Right renal pelvis (tissue), 4 donors: ENCODE measurements around the gene PPP2R2C. TPM values are rescaled to one million over a fixed set of nuclear protein-coding genes. Genes with fewer than 3 reads are reported as not detected.

ENCODE experiments used
- DNase-seq, 4 donors: peaks; one replicate each; pipeline ENCODE4 v3.0.0-alpha.2; 2013; ENCODE audit warnings: low read depth in 4 of 4, low spot score in 3 of 4, missing footprints in 1 of 4
- polyA plus RNA-seq, 4 donors: library from polyadenylated mRNA; unstranded; fragments of 120-200 nt; gene quantifications; one replicate each; pipeline ENCODE4 v1.2.1, GENCODE V29; 2013; ENCODE audit not compliant: insufficient read length in 4 of 4

PPP2R2C gene
- polyA plus RNA-seq, 4 donors: 0.30 to 0.71 (median 0.37) TPM

DNA sequence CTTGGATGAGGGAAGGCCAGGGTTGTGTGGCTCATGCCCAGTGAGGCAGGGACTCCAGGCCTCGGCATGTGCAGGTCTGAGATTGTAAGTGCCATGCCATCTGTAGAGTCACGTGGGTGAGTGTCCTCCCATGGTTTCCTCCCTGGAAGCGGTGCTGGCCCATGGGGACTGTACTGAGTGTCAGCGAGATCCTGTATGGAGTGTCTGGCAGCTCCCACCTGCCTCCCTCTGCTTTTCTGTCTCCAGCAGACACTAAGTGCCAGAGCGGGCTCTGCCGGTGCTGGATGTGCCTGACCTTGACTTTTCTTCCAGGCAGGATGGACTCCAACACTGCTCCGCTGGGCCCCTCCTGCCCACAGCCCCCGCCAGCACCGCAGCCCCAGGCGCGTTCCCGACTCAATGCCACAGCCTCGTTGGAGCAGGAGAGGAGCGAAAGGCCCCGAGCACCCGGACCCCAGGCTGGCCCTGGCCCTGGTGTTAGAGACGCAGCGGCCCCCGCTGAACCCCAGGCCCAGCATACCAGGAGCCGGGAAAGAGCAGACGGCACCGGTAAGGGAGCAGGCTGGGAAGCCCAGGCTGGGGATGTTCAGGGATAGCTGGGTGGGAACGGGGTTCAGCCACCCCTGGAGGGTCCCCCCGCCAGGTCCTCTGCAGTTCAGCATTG, 195.1 kb downstream of the PPP2R2C start:
- no peak for DNase-seq

DNA sequence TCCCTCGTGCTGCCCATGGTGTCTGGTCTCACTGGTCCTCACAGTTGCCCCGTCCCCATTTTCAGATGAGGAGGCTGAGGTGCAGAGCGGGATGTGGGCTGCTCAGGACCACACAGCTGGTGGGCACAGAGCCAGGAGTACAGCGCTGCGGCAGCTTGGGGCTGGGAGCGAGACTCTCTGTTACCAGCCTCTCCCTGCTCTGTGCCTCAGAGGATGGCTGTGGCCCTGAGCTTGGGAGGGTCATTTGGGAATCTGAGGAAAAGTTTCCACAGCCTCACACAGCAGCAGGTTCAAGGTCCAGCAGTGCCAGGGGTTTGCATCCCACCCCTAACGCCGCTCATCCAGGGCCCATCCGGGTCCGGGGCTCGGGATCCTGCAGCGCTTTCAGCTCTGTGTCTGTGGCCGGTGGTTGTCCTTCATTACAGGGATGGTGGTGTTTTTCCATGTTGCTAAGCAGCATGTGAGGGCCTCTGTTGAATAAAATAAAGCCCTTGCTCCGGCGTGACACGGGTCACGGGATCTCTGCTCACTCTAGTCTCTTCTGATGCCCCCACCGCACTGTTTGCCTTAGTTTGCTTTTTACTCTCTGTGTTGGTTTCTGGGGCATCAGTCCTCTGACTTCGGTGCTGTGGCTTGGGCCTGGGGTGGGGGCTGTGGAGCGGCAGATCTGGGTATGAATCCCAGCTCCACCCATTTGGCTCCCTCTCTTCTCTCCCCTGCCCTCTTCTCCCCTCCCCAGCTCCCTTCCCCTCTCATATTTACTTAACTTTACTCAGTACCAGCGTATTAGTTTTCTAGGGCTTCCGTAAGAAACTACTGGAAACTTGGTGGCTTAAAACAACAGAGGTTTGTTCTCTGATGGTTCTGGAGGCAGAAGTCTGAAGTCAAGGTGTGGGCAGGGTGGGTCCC, 196.3 kb downstream of the PPP2R2C start:
- DNase-seq: no peak

DNA sequence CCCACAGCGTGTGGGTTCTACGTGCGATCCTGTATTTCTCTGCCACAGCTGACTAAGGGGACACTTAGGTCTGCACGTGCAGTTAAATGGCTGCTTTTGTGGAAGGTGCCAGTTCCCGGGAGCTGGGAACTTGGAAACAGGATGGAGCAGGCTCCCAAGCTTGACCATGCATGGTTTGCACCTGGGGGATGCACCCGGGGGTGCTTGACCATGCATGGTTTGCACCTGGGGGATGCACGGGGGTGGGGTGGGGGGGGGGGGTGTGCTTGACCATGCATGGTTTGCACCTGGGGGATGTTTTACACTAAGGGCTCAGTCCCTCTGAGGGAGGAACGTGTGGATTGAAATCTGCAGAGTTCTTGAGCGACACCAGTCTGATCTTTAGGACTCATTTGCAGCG, 197.1 kb downstream of the PPP2R2C start:
- no peak for DNase-seq

DNA sequence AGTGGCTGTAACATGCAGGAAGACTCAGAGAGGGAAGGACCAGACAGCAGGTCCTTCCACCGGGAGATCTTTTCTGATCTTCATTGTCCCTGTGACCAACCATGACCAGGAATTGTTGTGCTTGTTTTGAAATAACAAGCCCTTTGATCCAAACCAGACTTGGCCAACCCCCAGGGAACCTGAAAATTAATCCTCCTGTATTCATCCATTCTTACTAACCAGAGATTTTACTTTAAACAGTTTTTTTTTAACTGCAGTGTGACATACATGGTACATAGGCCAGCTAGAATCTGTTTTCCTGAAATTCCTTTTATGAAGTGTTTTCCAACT, 198.8 kb downstream of the PPP2R2C start:
- no peak for DNase-seq

DNA sequence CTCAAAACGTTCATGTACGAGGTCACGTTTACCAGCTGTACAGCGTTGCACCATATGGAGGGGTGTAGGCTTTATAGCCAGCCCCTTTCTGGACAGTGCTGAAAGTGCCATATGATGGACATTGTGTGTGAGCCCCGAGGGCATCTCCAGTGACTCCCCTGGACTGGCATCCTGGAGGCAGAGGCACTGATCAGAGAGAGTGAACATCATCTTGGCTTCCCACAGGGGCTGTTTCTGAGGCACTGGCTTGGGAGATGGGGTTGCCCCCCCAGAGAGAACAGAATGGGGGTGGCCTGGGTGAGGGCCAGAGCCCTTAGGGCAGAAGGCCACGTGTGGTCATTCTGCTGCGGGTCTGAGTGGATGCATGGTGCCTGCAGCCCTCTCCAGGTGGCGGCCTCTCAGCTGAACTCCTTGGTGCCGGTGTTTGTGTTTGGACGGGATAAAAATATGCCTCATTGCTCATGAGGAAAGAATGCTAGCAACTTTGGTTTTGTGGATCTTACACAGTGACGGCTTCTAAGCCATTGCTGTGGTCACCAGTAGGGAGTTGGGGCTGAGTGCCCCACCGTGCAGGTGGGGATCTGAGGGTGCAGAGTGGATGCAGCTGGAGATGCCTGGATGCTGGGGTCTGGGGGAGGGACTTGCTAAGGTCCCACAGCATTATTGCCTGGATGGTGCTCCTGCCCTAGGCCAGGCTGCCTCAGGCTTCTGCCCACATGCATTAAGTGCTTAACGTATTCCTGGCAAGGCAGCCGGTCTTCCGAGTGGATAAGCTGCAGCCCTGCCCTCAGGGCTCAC, 199.4 kb downstream of the PPP2R2C start:
- DNase-seq: no peak

DNA sequence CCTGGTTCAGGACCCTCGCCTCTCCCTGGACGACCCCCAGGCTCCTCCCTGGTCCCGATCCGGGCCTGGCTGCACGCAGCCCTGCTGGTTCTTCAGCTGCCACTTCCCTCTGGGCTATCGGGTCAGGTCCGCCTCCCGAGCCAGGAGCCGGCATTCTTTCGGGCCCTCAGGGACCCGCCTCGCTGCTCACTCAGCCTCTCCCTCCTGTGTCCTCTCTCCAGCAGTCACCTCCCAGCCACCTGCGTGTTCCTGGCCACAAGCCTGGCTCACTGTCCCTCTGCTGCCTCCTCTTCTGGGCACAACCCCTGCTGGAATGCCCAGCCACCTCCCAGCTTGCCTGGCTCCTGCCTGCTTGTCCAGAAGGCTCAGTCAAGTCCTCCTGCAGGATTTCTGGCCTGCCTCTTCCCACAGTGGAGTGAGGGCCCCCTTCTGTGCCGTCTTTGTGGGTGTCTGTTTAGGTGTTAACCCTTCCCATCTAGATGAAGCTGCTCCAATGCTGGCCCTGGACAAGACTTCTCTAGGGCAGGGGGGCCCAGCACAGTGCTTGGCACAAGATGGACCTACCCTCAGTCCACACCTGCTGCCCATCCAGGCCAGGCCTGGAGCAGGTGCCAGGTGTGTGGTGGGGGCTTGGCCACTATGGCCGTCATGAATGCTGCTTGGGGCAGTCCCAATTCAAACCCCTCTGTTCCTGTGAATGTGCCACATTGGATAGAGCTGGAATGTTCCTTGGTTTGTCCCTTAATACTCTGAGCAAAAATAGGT, 200.5 kb downstream of the PPP2R2C start:
- no peak for DNase-seq

DNA sequence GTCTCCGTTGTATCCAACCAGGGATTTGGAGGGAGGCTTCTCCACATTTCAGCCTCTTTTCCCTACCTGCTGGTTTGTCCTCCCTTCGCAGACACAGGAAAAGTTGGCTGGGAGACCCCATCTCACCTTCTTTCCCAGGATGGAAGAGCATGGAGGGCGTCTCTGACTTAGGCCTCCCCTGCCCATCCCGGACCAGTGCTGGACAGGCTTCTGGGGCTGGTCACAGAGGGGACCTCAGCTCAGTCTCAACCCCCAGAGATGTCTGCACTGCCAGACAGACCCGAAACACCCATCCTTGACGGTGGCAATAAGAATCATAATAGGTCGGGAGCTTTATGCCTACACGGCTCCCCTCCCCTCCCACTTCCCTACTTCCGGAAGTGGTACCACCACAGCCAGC, 201.2 kb downstream of the PPP2R2C start:
- no peak for DNase-seq

DNA sequence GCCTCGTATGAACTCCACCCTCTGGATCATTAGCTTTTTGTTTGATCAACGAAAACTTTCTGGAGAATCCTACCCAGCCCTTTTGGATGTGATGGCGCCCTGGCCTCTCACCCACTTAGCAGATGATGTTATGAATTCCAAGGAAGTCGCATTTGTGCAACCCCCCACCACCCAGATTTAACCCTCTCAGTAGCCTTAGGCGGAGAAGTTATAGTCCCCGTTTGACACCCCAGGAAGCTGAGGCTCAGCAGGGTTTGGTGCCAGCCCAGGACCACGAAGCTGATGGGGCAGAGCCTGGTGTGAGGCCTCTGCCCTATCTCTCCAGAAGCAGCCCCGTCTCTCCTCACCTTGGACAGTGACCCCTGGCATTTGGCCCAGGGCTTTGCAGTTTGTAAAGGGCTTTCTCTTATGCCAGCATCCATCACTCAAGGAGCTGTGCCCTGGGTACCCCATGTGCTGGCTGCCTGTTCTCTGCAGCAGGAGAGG, 201.7 kb downstream of the PPP2R2C start:
- no peak for DNase-seq

Other genes with a start within 250 kb of the PPP2R2C start
- gene WFS1, start 202.8 kb downstream of the PPP2R2C start, polyA plus RNA-seq: 10 to 100 TPM; 24.0 to 31.0 (median 25.9) TPM
- gene MAN2B2, start 102.6 kb upstream of the PPP2R2C start, polyA plus RNA-seq: 10 to 100 TPM; 17.9 to 19.5 (median 18.3) TPM
- gene MRFAP1, start 168.1 kb upstream of the PPP2R2C start, polyA plus RNA-seq: 100 to 1,000 TPM; 446 to 482 (median 461) TPM
- 10 to 100 TPM in 2 of 4 donors, 1 to 10 TPM in 1, under 1 TPM in 1; 0.86 to 30.4 (median 17.4) TPM for gene S100P, start 221.3 kb upstream of the PPP2R2C start, polyA plus RNA-seq
- 100 to 1,000 TPM; 119 to 143 (median 137) TPM for gene MRFAP1L1, start 237.3 kb upstream of the PPP2R2C start, polyA plus RNA-seq
- 10 to 100 TPM; 11.7 to 15.3 (median 12.8) TPM for gene BLOC1S4, start 243.6 kb upstream of the PPP2R2C start, polyA plus RNA-seq